Fibroblast of skin of scalp (primary cell): ENCODE data around the gene DFFB.

Source experiments
- DNase-seq: peaks from one replicate; pipeline ENCODE4 v3.0.0-alpha.2; 2013

The DFFB gene

GRCh38 chr1:3929126-3929525 lies 71.8 kb downstream of the DFFB start:
- no peak for DNase-seq

- DNase-seq, result no peak
Observed at GRCh38 chr1:3930301-3931006, 73.2 kb downstream of the DFFB start.

- DNase-seq, result no peak
Observed at GRCh38 chr1:3931007-3931912, 74.0 kb downstream of the DFFB start.

- DNase-seq, result no peak
Observed at GRCh38 chr1:3932156-3932919, 75.1 kb downstream of the DFFB start.
